Stimulated activated CD8-positive, alpha-beta memory T cell treated with anti-CD3 and anti-CD28 coated beads, Interleukin-7, amount 100 ng/mL, for 4 hours (primary cell): ENCODE measurements around the gene CCR5AS.
"Not testable (repeated sequence)": the region's sequence is repeated elsewhere in the genome, so short reads cannot be mapped to it uniquely, and the experiment has no call there.

Experiments used
- DNase-seq, 2 donors: peaks; one replicate each; pipeline ENCODE4 v3.0.0-alpha.2; 2020; ENCODE audit warnings: low read depth in 2 of 2

Gene CCR5AS

GRCh38 chr3:46405301-46406019 lies 1.4 kb downstream of the CCR5AS start:
- no peak for DNase-seq

DNA sequence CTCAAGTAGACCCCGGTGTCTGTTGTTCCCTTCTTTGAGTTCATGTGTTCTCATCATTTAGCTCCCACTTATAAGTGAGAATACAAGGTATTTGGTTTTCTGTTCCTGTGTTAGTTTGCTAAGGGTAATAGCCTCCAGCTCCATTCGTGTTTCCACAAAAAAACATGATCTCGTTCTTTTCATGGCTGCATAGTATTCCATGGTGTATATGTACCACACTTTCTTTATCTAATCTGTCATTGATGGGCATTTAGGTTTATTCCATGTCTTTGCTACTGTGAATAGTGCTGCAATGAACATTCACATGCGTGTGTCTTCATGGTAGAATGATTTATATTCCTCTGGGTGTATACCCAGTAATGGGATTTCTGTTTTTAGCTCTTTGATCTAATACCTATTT lies 4.0 kb downstream of the CCR5AS start:
- DNase-seq = not testable (repeated sequence)

GRCh38 chr3:46401579-46401978 lies 5.3 kb downstream of the CCR5AS start:
- no peak for DNase-seq

- no peak for DNase-seq
Measured at GRCh38 chr3:46400846-46401245, 6.0 kb downstream of the CCR5AS start.

GRCh38 chr3:46400000-46400734 lies 6.7 kb downstream of the CCR5AS start:
- DNase-seq = no peak

DNA sequence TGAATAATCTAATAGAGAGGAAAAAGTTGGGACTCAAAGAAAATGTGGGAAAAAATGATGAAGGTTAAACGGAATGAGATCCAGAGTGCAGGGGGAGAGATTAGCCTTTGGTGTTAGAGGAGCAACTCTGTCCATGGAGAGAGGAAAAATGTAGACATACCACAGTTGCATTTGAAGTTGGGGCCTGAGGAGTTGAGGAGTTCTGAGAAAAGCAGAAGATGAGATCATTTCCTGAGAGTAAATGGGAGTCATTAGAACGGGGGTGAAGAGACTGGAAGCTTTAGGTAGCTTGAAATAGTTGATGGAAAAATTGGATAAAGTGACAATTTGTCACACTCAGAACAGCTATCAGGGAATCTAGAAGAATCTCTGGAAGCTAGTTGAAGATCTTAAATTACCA lies 7.3 kb downstream of the CCR5AS start:
- no peak for DNase-seq

DNA sequence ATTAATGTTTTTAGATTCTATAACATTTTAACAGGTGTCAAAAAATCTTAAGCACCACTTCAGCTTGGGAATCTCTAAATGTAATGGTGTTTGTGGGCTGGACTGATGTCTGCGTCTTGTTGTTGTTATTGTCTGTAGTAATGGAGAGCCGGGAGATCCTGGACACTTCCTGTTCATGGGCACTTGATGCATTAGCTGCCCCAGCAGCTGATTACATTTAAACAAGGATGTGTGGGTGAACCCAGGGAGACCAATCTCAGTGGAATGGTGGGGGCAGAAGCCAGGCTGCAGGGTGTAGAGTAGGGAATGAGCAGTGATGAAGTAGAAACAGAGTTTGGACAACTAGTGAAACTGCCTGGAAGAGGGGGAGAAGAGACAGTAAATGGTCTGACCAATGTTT lies 7.8 kb downstream of the CCR5AS start:
- no peak for DNase-seq

- DNase-seq = no peak
Measured at GRCh38 chr3:46398186-46398955, 8.5 kb downstream of the CCR5AS start.

- DNase-seq = no peak
Measured at GRCh38 chr3:46397111-46397510, 9.8 kb downstream of the CCR5AS start.

GRCh38 chr3:46395766-46396530 lies 10.9 kb downstream of the CCR5AS start:
- DNase-seq = no peak

DNA sequence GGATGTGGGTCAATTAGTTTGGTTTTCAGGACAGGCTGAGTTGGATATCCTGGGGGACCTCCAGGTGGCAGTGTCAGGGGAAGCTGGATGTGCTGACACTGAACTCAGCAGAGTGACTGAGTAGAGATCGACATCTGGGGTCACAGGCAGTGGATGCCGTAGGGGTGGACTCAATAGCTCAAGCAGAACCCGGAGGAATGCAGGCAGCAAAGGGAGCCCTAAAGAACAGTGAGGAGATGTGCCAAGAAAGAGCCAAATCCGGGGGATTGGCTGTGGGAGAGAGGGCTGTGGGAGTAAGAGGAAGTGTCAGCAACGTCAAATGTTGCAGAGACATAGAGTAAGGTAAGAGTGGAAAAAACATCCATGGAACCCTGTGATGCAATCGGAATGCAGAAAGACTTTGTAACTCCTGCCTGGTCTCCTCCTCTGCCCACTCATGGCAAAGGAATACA lies 11.6 kb downstream of the CCR5AS start:
- no peak for DNase-seq

- DNase-seq = no peak
Measured at GRCh38 chr3:46393554-46394434, 13.1 kb downstream of the CCR5AS start.

GRCh38 chr3:46393011-46393410 lies 13.9 kb downstream of the CCR5AS start:
- no peak for DNase-seq

DNA sequence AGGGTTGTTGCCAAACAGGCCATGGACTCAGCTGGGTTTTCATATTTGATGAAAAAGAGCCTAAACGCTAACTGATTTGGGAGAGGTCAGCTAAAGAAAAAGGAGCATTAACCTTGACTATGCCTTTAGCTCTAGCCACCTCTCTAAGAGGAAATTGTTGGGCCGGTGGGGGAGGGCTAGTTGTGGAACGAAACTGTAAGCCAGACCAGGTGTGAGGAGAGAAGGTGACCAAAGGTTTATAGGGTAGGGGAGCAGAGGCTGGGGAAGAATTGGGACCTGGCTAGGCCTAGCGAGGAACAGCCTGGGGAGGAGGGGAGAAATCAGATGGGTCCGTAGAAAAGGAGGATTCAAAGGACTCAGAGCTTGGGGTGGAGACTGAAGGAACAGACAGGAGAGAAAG lies 15.3 kb downstream of the CCR5AS start:
- DNase-seq = not testable (repeated sequence)

DNA sequence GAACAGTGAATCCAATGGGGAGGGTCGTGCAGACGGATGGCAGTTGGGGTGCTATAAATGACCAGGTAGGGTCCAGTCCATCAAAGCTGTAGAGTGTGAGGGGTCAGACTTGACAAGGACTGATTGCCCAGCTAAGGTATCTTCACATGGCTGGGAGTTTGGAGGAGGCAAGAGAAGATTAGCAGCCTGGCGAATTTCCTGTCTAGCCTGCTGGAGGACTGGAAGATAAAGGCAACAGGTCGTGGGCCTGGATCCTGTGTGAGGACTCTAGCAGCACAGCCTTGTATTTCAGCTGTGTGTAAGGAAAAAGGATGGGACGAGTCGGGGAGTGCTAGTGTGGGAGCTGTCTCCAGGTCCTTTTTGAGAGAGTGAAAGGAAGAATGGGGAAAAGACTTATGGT lies 17.6 kb downstream of the CCR5AS start:
- DNase-seq = no peak

DNA sequence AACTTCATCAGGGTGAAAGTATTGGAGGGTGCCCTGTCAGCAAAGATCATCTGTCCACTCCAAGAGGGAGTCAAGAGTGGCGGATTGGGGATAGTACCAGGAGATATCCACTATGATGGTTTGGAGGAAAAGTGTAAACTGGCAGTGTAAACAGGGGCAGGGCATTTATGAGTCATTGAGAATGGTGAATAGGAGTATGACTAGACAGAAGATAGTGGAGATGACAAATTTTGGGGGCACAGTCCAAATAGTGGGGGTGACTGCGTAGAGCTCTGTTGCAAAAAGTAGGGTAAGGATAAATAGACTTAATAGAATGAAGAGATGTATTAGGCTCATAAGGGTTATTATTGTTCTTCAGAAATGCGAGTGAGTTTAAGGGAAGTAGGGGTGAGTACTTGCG lies 18.0 kb downstream of the CCR5AS start:
- not testable (repeated sequence) for DNase-seq

DNA sequence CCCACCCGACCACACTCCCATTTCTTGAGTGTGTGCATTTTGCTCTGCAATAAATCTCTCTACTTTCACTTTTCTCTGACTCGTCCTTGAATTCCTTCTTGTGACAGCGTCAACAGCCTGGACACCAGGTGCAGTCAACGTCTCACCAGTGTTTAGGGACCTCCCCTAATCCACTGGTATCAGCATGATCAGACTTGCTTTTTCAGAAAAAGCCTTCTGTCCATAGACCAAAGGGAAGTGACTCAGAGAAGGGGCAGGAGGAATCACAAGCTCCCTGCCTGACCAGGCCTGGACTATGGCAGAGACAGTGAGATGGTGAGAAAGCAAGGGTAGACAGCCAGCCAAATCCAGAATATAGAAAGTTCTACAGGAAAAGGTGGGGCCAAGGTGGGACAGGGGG lies 20.7 kb downstream of the CCR5AS start:
- DNase-seq = no peak

GRCh38 chr3:46383951-46384330 lies 22.9 kb downstream of the CCR5AS start:
- no peak for DNase-seq

- DNase-seq = no peak
Measured at GRCh38 chr3:46383211-46383950, 23.5 kb downstream of the CCR5AS start.

GRCh38 chr3:46381625-46382024 lies 25.2 kb downstream of the CCR5AS start:
- no peak for DNase-seq
